Measurements from ENCODE around the gene NRBP1. TPM values are rescaled to one million over a fixed set of nuclear protein-coding genes. Genes with fewer than 3 reads are reported as not detected.

Gene NRBP1
- 79.0 TPM for polyA plus RNA-seq (2013, experiment 1 of 2)
- polyA plus RNA-seq (2013, experiment 2 of 2) = 77.5 TPM

DNA sequence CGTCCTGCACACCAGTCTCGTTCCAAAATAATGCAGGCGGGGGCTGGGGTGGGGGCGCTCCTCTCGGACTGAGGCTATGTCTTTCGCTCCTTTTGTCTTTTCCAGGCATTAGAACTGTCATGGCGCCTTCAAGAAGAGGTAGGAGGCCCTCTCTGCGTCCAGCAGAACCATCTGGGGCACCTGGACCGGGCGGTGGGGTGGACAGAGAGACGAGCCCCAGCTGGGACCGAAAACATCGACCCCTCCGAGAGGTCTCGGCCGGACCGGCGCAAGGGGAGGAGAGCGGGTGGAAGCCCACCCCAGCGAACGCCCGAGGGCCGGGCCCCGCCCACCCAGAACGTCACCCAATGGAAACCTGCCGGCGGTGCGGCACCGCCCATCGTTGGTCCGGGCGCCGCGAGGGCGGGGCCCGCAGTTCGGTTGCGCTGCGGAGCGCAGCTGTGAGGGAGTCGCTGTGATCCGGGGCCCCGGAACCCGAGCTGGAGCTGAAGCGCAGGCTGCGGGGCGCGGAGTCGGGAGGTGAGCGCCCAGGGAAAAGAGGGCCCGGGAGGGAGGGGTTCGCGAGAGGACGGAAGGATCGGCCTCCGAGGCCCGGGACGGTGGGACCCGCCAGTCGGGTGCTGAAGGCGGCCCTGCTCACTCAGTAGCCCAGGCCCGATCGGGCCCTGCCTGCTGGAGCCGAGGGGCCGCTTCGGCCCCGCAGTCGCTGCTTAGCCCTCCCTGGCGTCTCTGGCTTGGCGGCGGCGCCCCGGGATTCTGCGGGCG, at the start of gene NRBP1:
Gene NRBP1, plus strand, starts transcription at position 419 of the 765 bp plus-strand sequence. CDS start 4,643 bp downstream, outside the sequence.
- H3K4ac ChIP-seq (ENCODE audit: low read depth in 1 of 2, low read length in 2 of 2) = peak within 1 kb of the TSS; percentile 81 to 100
- H3K4me3 ChIP-seq (ENCODE audit: insufficient read depth in 1 of 2, low read depth in 1 of 2, low read length in 2 of 2) = peak within 1 kb of the TSS; percentile 89 to 96
- peak within 1 kb of the TSS; percentile 68 to 97 for H3K18ac ChIP-seq (ENCODE audit: low read depth in 1 of 2, low read length in 2 of 2)
- peak within 1 kb of the TSS; percentile 52 for H4K8ac ChIP-seq (ENCODE audit: low read length)
- under 1% methylated on average over 61 of the region's 75 CpGs for WGBS
- no peaks in the 10 kb centered on the region for H3K27me3 ChIP-seq (ENCODE audit: control insufficient read depth in 1 of 2, insufficient read depth in 1 of 2, low read length in 2 of 2)
- H2AK5ac ChIP-seq (ENCODE audit: low read length, severe bottlenecking) = no peak within 1 kb of the TSS
- H3K9me3 ChIP-seq (ENCODE audit: control insufficient read depth, low read length) = no peaks in the 10 kb centered on the region
- peak within 1 kb of the TSS in 1 of 2 experiments; percentile 91 for H3K14ac ChIP-seq (ENCODE audit: low read length in 2 of 2)
- H3K79me1 ChIP-seq (replicated peaks; ENCODE audit: low read length, poor library complexity, severe bottlenecking) = peaks cover 2% of the 10 kb centered on the region
- H2BK12ac ChIP-seq (ENCODE audit: low read length in 2 of 2) = peak within 1 kb of the TSS in 1 of 2 experiments; percentile 63
- peaks cover 5 to 6% of the 10 kb centered on the region in 2 experiments for H3K36me3 ChIP-seq (ENCODE audit: control insufficient read depth in 1 of 2, insufficient read depth in 2 of 2, low read depth in 1 of 2, low read length in 2 of 2)
- H3K4me1 ChIP-seq (ENCODE audit: control insufficient read depth, insufficient read depth, low read depth, low read length) = peaks cover 7% of the 10 kb centered on the region
- H2BK5ac ChIP-seq (ENCODE audit: low read depth, low read length, poor library complexity, severe bottlenecking) = peak within 1 kb of the TSS; percentile 99
- H4K91ac ChIP-seq (ENCODE audit: low read length) = peak within 1 kb of the TSS; percentile 80
- H3K4me2 ChIP-seq (ENCODE audit: low read length, poor library complexity, severe bottlenecking) = peak within 1 kb of the TSS; percentile 92
- H3K23ac ChIP-seq (ENCODE audit: low read length in 2 of 2) = peak within 1 kb of the TSS in 1 of 2 experiments; percentile 89
- H3K27ac ChIP-seq (ENCODE audit: low read length, poor library complexity, severe bottlenecking) = peak within 1 kb of the TSS; percentile 95
- peak within 1 kb of the TSS; percentile 77 for H2AFZ ChIP-seq (ENCODE audit: low read depth, low read length)
- H2BK120ac ChIP-seq (ENCODE audit: low read depth, low read length) = peak within 1 kb of the TSS; percentile 97
- DNase-seq = peak; percentile 94
- peak within 1 kb of the TSS; percentile 26 for H2BK15ac ChIP-seq (ENCODE audit: low read depth, poor library complexity, severe bottlenecking)
- peak within 1 kb of the TSS; percentile 98 for H3K9ac ChIP-seq (ENCODE audit: low read length)

DNA sequence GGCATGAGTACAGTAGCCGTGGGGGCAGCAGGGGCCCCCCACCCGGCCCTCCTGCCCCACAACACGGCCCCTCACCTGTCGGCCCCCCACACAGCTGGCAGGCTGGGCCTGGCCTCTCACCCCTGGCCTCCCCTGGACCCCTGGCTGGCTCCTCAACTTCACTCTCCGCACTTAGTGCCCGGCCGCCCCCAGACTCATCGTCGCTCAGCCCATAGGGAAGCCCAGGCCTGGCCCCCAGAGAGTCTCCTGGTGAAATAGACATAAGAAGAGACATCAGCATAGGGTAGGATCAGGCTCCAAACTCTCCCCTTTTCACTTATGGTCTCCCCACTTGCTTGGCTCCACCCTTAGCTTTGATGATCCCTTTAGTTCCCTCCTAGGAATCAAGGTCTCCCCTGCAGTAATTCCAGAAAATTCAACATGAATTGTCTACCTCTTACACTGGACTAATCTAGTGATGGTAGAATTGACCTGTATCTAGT, 49.6 kb upstream of the NRBP1 start:
- H3K23ac ChIP-seq (ENCODE audit: low read length in 2 of 2) = no peak overlapping the region
- no peak overlapping the region for H3K18ac ChIP-seq (ENCODE audit: low read depth in 1 of 2, low read length in 2 of 2)
- WGBS = 93% methylated on average over 9 of the region's 9 CpGs
- H4K91ac ChIP-seq (ENCODE audit: low read length) = peak overlapping the region; percentile 71
- no peak overlapping the region for H3K4me2 ChIP-seq (ENCODE audit: low read length, poor library complexity, severe bottlenecking)
- H3K9me3 ChIP-seq (ENCODE audit: control insufficient read depth, low read length) = no peaks in the 10 kb centered on the region
- H2AFZ ChIP-seq (ENCODE audit: low read depth, low read length) = no peak overlapping the region
- no peak overlapping the region for H2BK15ac ChIP-seq (ENCODE audit: low read depth, poor library complexity, severe bottlenecking)
- no peak overlapping the region for H2BK12ac ChIP-seq (ENCODE audit: low read length in 2 of 2)
- peak overlapping the region; percentile 99 for H3K9ac ChIP-seq (ENCODE audit: low read length)
- no peak overlapping the region for H2BK5ac ChIP-seq (ENCODE audit: low read depth, low read length, poor library complexity, severe bottlenecking)
- H3K14ac ChIP-seq (ENCODE audit: low read length in 2 of 2) = no peak overlapping the region
- peaks cover 72 to 74% of the 10 kb centered on the region in 2 experiments for H3K36me3 ChIP-seq (ENCODE audit: control insufficient read depth in 1 of 2, insufficient read depth in 2 of 2, low read depth in 1 of 2, low read length in 2 of 2)
- peak overlapping the region in 1 of 2 experiments; percentile 95 for H3K4me3 ChIP-seq (ENCODE audit: insufficient read depth in 1 of 2, low read depth in 1 of 2, low read length in 2 of 2)
- peaks cover 21% of the 10 kb centered on the region for H3K4me1 ChIP-seq (ENCODE audit: control insufficient read depth, insufficient read depth, low read depth, low read length)
- no peak overlapping the region for H2BK120ac ChIP-seq (ENCODE audit: low read depth, low read length)
- no peak overlapping the region for H3K4ac ChIP-seq (ENCODE audit: low read depth in 1 of 2, low read length in 2 of 2)
- no peak for DNase-seq
- peak overlapping the region; percentile 11 for H3K27ac ChIP-seq (ENCODE audit: low read length, poor library complexity, severe bottlenecking)
- H3K27me3 ChIP-seq (ENCODE audit: control insufficient read depth in 1 of 2, insufficient read depth in 1 of 2, low read length in 2 of 2) = no peaks in the 10 kb centered on the region
- peaks cover 25% of the 10 kb centered on the region for H3K79me1 ChIP-seq (replicated peaks; ENCODE audit: low read length, poor library complexity, severe bottlenecking)
- no peak overlapping the region for H4K8ac ChIP-seq (ENCODE audit: low read length)
- no peak overlapping the region for H2AK5ac ChIP-seq (ENCODE audit: low read length, severe bottlenecking)

DNA sequence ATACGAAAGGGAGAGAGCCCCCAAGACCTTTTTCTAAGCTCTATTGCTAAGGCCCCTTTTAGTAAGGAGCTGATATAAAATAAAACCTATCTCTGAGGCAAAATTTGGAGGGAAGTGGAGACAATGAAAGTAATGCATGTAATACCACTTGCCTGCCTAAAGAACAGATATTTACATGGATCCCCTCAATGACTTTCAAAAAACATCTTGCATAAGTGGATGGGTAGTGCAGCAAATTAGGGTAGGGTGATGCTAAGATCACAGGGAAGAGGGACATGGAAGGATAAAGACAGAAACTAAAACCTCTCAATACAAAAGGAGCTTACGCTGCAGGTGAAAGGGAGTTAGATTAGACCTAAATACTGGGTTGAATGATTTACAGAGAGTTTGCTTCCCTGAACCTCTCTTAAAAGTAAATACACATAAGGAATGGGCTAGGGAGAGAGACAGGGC, 49.0 kb upstream of the NRBP1 start:
- Histone ChIP-seq H3K9ac (ENCODE audit: low read length) (peak overlapping the region; percentile 99), H2BK120ac (ENCODE audit: low read depth, low read length) (no peak overlapping the region), H2AFZ (ENCODE audit: low read depth, low read length) (no peak overlapping the region), H3K4me3 (ENCODE audit: insufficient read depth in 1 of 2, low read depth in 1 of 2, low read length in 2 of 2) (peak overlapping the region in 1 of 2 experiments; percentile 95), H3K79me1 (replicated peaks; ENCODE audit: low read length, poor library complexity, severe bottlenecking) (peaks cover 21% of the 10 kb centered on the region), H2AK5ac (ENCODE audit: low read length, severe bottlenecking) (no peak overlapping the region), H2BK15ac (ENCODE audit: low read depth, poor library complexity, severe bottlenecking) (no peak overlapping the region), H3K27ac (ENCODE audit: low read length, poor library complexity, severe bottlenecking) (peak overlapping the region; percentile 67), H2BK5ac (ENCODE audit: low read depth, low read length, poor library complexity, severe bottlenecking) (no peak overlapping the region), H3K27me3 (ENCODE audit: control insufficient read depth in 1 of 2, insufficient read depth in 1 of 2, low read length in 2 of 2) (no peaks in the 10 kb centered on the region), H2BK12ac (ENCODE audit: low read length in 2 of 2) (no peak overlapping the region), H3K4me1 (ENCODE audit: control insufficient read depth, insufficient read depth, low read depth, low read length) (peaks cover 21% of the 10 kb centered on the region), H3K14ac (ENCODE audit: low read length in 2 of 2) (no peak overlapping the region), H4K8ac (ENCODE audit: low read length) (no peak overlapping the region), H4K91ac (ENCODE audit: low read length) (no peak overlapping the region), H3K18ac (ENCODE audit: low read depth in 1 of 2, low read length in 2 of 2) (no peak overlapping the region), H3K9me3 (ENCODE audit: control insufficient read depth, low read length) (no peaks in the 10 kb centered on the region), H3K36me3 (ENCODE audit: control insufficient read depth in 1 of 2, insufficient read depth in 2 of 2, low read depth in 1 of 2, low read length in 2 of 2) (peaks cover 71 to 74% of the 10 kb centered on the region in 2 experiments), H3K23ac (ENCODE audit: low read length in 2 of 2) (no peak overlapping the region), H3K4me2 (ENCODE audit: low read length, poor library complexity, severe bottlenecking) (peak overlapping the region; percentile 77), H3K4ac (ENCODE audit: low read depth in 1 of 2, low read length in 2 of 2) (peak overlapping the region in 1 of 2 experiments; percentile 70)
- no CpG with 5 or more reads among the region's 2 CpGs for WGBS
- no peak for DNase-seq

Data from mesenchymal stem cell (in vitro differentiated cells and primary cell).